Fibroblast of pulmonary artery (primary cell): ENCODE measurements around the gene PTP4A1.

Source experiments
- DNase-seq: peaks from one replicate; pipeline ENCODE4 v3.0.0-alpha.2; 2010; ENCODE audit warnings: low read depth
- H3K4me3 ChIP-seq: replicated peaks from 2 replicates; pipeline ENCODE4 v1.5.1; 2011; ENCODE audit warnings: low read depth, mild to moderate bottlenecking, control low read depth, low read length, moderate library complexity
- CTCF ChIP-seq: IDR thresholded peaks from 2 replicates; pipeline ENCODE4 v1.5.1; 2011; ENCODE audit warnings: mild to moderate bottlenecking, control low read depth, low read length, inconsistent platforms; ENCODE audit errors: missing control alignments

The PTP4A1 gene

GRCh38 chr6:63611560-63611959, 39.3 kb downstream of the PTP4A1 start:
- H3K4me3 ChIP-seq = no peak overlapping the region
- DNase-seq = no peak
- no peak for TF ChIP-seq CTCF

- no peak for TF ChIP-seq CTCF
- H3K4me3 ChIP-seq = no peak overlapping the region
- DNase-seq = no peak
Measured at GRCh38 chr6:63615590-63615989, 43.3 kb downstream of the PTP4A1 start.
